ENCODE data around the gene ARHGAP15. TPM values are rescaled to one million over a fixed set of nuclear protein-coding genes. Genes with fewer than 3 reads are reported as not detected.

ARHGAP15 gene
- total RNA-seq, 1 experiment from 2014 or later = not detected

- Histone ChIP-seq H3K4me1 (replicated peaks; ENCODE audit: insufficient read depth) (no peaks in the 10 kb centered on the region), H2AFZ (no peak overlapping the region), H3K4me3 (no peak overlapping the region), H3F3A (ENCODE audit: insufficient read depth, low read depth) (no peaks in the 10 kb centered on the region), H3K9me2 (ENCODE audit: insufficient read depth) (no peaks in the 10 kb centered on the region), H3K27ac (no peak overlapping the region), H3K79me2 (ENCODE audit: low read depth) (no peaks in the 10 kb centered on the region), H4K20me1 (ENCODE audit: insufficient read depth) (no peaks in the 10 kb centered on the region), H3K36me3 (ENCODE audit: low read depth) (no peaks in the 10 kb centered on the region), H3K27me3 (ENCODE audit: insufficient read depth, low read depth) (no peaks in the 10 kb centered on the region), H3K9me3 (ENCODE audit: insufficient read depth, low read depth) (no peaks in the 10 kb centered on the region), H3K4me2 (no peak overlapping the region)
- POLR2A ChIA-PET (ENCODE audit: unreplicated experiment) = no interaction called here
- BruUV-seq (replicated peaks) = no TSS peak
- CTCF ChIA-PET = no interaction called here
- no peak for TF ChIP-seq EZH2 (IDR thresholded peaks at IDR 0.05; ENCODE audit: low read depth)
- TF ChIP-seq CTCF (conservative IDR thresholded peaks at IDR 0.05) = no peak
- no peak for DNase-seq
- intact Hi-C loops (cut with micrococcal nuclease; ENCODE audit: unreplicated experiment) = no loop called here
Measured at GRCh38 chr2:143241403-143242088, 112.3 kb downstream of the ARHGAP15 start.

- ChIA-PET POLR2A (ENCODE audit: unreplicated experiment) (no interaction called here), CTCF (interaction anchor here (0.5 kb wide), 1 partner anchor 133 kb away, joined by 3 read pairs; no protein-coding TSS in a partner anchor)
- DNase-seq = no peak
- H3K4me2 ChIP-seq = no peak overlapping the region
- H2AFZ ChIP-seq = no peak overlapping the region
- no peak overlapping the region for H3K4me3 ChIP-seq
- TF ChIP-seq CTCF (conservative IDR thresholded peaks at IDR 0.05) (no peak), EZH2 (IDR thresholded peaks at IDR 0.05; ENCODE audit: low read depth) (no peak)
- no peaks in the 10 kb centered on the region for H4K20me1 ChIP-seq (ENCODE audit: insufficient read depth)
- H3K4me1 ChIP-seq (replicated peaks; ENCODE audit: insufficient read depth) = no peaks in the 10 kb centered on the region
- H3K79me2 ChIP-seq (ENCODE audit: low read depth) = no peaks in the 10 kb centered on the region
- no peaks in the 10 kb centered on the region for H3K27me3 ChIP-seq (ENCODE audit: insufficient read depth, low read depth)
- H3K9me2 ChIP-seq (ENCODE audit: insufficient read depth) = no peaks in the 10 kb centered on the region
- no peaks in the 10 kb centered on the region for H3K36me3 ChIP-seq (ENCODE audit: low read depth)
- BruUV-seq (replicated peaks) = no TSS peak
- intact Hi-C loops (cut with micrococcal nuclease; ENCODE audit: unreplicated experiment) = no loop called here
- no peaks in the 10 kb centered on the region for H3F3A ChIP-seq (ENCODE audit: insufficient read depth, low read depth)
- H3K9me3 ChIP-seq (ENCODE audit: insufficient read depth, low read depth) = no peaks in the 10 kb centered on the region
- H3K27ac ChIP-seq = no peak overlapping the region
Measured at GRCh38 chr2:143246246-143246645, 117.0 kb downstream of the ARHGAP15 start.

- H3K79me2 ChIP-seq (ENCODE audit: low read depth) = no peaks in the 10 kb centered on the region
- H3K9me2 ChIP-seq (ENCODE audit: insufficient read depth) = no peaks in the 10 kb centered on the region
- no peaks in the 10 kb centered on the region for H3F3A ChIP-seq (ENCODE audit: insufficient read depth, low read depth)
- DNase-seq = no peak
- ChIA-PET CTCF (interaction anchor here (1.3 kb wide), 1 partner anchor 11 kb away, joined by 3 read pairs; no protein-coding TSS in a partner anchor), POLR2A (ENCODE audit: unreplicated experiment) (interaction anchor here (0.5 kb wide), 1 partner anchor 17 kb away, joined by 4 read pairs; no protein-coding TSS in a partner anchor)
- H3K36me3 ChIP-seq (ENCODE audit: low read depth) = no peaks in the 10 kb centered on the region
- H3K4me2 ChIP-seq = no peak overlapping the region
- H3K4me1 ChIP-seq (replicated peaks; ENCODE audit: insufficient read depth) = no peaks in the 10 kb centered on the region
- TF ChIP-seq CTCF (conservative IDR thresholded peaks at IDR 0.05) (no peak), EZH2 (IDR thresholded peaks at IDR 0.05; ENCODE audit: low read depth) (no peak)
- H3K9me3 ChIP-seq (ENCODE audit: insufficient read depth, low read depth) = no peaks in the 10 kb centered on the region
- H4K20me1 ChIP-seq (ENCODE audit: insufficient read depth) = no peaks in the 10 kb centered on the region
- BruUV-seq (replicated peaks) = no TSS peak
- H3K27me3 ChIP-seq (ENCODE audit: insufficient read depth, low read depth) = no peaks in the 10 kb centered on the region
- intact Hi-C loops (cut with micrococcal nuclease; ENCODE audit: unreplicated experiment) = no loop called here
- H3K4me3 ChIP-seq = no peak overlapping the region
- no peak overlapping the region; the same call in 1 of the 2 replicates for H2AFZ ChIP-seq
- H3K27ac ChIP-seq = no peak overlapping the region
Measured at GRCh38 chr2:143246815-143247744, 117.9 kb downstream of the ARHGAP15 start.
